Liver (tissue), 9 donors: Measurements from ENCODE around the gene RHPN2. TPM values are rescaled to one million over a fixed set of nuclear protein-coding genes. Genes with fewer than 3 reads are reported as not detected.

Experiments
- DNase-seq: peaks from one replicate; pipeline ENCODE4 v3.0.0-alpha.2; 2017; ENCODE audit warnings: low spot score
- H3K27ac ChIP-seq, 2 donors: one replicate each; pipeline ENCODE4 v1.7.0; 2013; ENCODE audit warnings: inconsistent platforms in 2 of 2, low read length in 2 of 2, control low read depth in 1 of 2, low read depth in 1 of 2, mild to moderate bottlenecking in 1 of 2
- H3K27me3 ChIP-seq, 4 donors: one replicate each; pipeline versions ENCODE4 v1.6.1 to v1.7.0; 2013; ENCODE audit warnings: low read length in 3 of 4, inconsistent platforms in 1 of 4, mild to moderate bottlenecking in 1 of 4, moderate library complexity in 1 of 4; ENCODE audit not compliant: control insufficient read depth in 4 of 4, insufficient read depth in 4 of 4
- H3K36me3 ChIP-seq, 4 donors: one replicate each; pipeline versions ENCODE4 v1.6.1 to v1.7.0; 2013; ENCODE audit warnings: low read length in 3 of 4, mild to moderate bottlenecking in 3 of 4, low read depth in 1 of 4, moderate library complexity in 1 of 4; ENCODE audit not compliant: control insufficient read depth in 4 of 4, insufficient read depth in 3 of 4
- H3K4me1 ChIP-seq, 4 donors: one replicate each; pipeline versions ENCODE4 v1.6.1 to v1.7.0; 2013; ENCODE audit warnings: low read length in 3 of 4, mild to moderate bottlenecking in 3 of 4, moderate library complexity in 1 of 4; ENCODE audit not compliant: control insufficient read depth in 4 of 4, insufficient read depth in 4 of 4
- H3K4me3 ChIP-seq, 3 donors: one replicate each; pipeline versions ENCODE4 v1.6.1 to v1.7.0; 2013; ENCODE audit warnings: low read length in 3 of 3, control low read depth in 1 of 3, low read depth in 1 of 3, mild to moderate bottlenecking in 1 of 3
- H3K9ac ChIP-seq, 2 donors: one replicate each; pipeline ENCODE4 v1.7.0; 2013; ENCODE audit warnings: low read length in 2 of 2, mild to moderate bottlenecking in 2 of 2, moderate library complexity in 2 of 2, control low read depth in 1 of 2, low read depth in 1 of 2
- H3K9me3 ChIP-seq, 4 donors: one replicate each; pipeline versions ENCODE4 v1.6.1 to v1.7.0; 2013; ENCODE audit warnings: low read length in 3 of 4; ENCODE audit not compliant: control insufficient read depth in 4 of 4
- ATF3 ChIP-seq: IDR thresholded peaks from 2 replicates; pipeline ENCODE4 v1.6.1; 2016; ENCODE audit warnings: antibody characterized with exemption
- EGR1 ChIP-seq, 2 donors: IDR thresholded peaks; 2 replicates each; pipeline ENCODE4 v1.6.1; 2016 to 2018; ENCODE audit warnings: antibody characterized with exemption in 2 of 2, low read depth in 2 of 2
- FOXA1 ChIP-seq: IDR thresholded peaks from 2 replicates; pipeline ENCODE4 v1.6.1; 2016; ENCODE audit warnings: antibody characterized with exemption
- FOXA2 ChIP-seq: IDR thresholded peaks from 2 replicates; pipeline ENCODE4 v1.6.1; 2016; ENCODE audit warnings: antibody characterized with exemption
- GABPA ChIP-seq, 2 donors: IDR thresholded peaks in 1 of 2; conservative IDR thresholded peaks in 1 of 2; 2 replicates each; pipeline ENCODE4 v1.6.1; 2016; ENCODE audit warnings: antibody characterized with exemption in 2 of 2, mild to moderate bottlenecking in 1 of 2, moderate library complexity in 1 of 2
- HNF4A ChIP-seq, 2 donors: conservative IDR thresholded peaks; 2 replicates each; pipeline ENCODE4 v1.6.1; 2016; ENCODE audit warnings: antibody characterized with exemption in 2 of 2, mild to moderate bottlenecking in 2 of 2
- JUND ChIP-seq, 2 donors: IDR thresholded peaks; 2 replicates each; pipeline ENCODE4 v1.6.1; 2016; ENCODE audit warnings: antibody characterized with exemption in 2 of 2
- MAX ChIP-seq: IDR thresholded peaks from 2 replicates; pipeline ENCODE4 v1.6.1; 2016; ENCODE audit warnings: antibody characterized with exemption
- NR2F2 ChIP-seq: IDR thresholded peaks from 2 replicates; pipeline ENCODE4 v1.6.1; 2016; ENCODE audit warnings: antibody characterized with exemption
- RAD21 ChIP-seq, 2 donors: IDR thresholded peaks; 2 replicates each; pipeline ENCODE4 v1.6.1; 2016; ENCODE audit warnings: antibody characterized with exemption in 2 of 2, mild to moderate bottlenecking in 2 of 2
- REST ChIP-seq: IDR thresholded peaks from 2 replicates; pipeline ENCODE4 v1.6.1; 2016; ENCODE audit warnings: antibody characterized with exemption, mild to moderate bottlenecking
- SP1 ChIP-seq: IDR thresholded peaks from 2 replicates; pipeline ENCODE4 v1.6.1; 2018; ENCODE audit warnings: antibody characterized with exemption, mild to moderate bottlenecking
- TAF1 ChIP-seq: conservative IDR thresholded peaks from 2 replicates; pipeline ENCODE4 v1.6.1; 2016; ENCODE audit warnings: antibody characterized with exemption, mild to moderate bottlenecking
- YY1 ChIP-seq: IDR thresholded peaks from 2 replicates; pipeline ENCODE4 v1.6.1; 2016; ENCODE audit warnings: antibody characterized with exemption, mild to moderate bottlenecking
- WGBS: extraction: QIAGEN DNeasy Blood & Tissue Kit; methylation state at CpG from one replicate; pipeline ENCODE4 v1.1.7; 2013; 5-methylcytosine and 5-hydroxymethylcytosine counted together
- polyA plus RNA-seq, 2 donors: library from polyadenylated mRNA; stranded (reverse) in 1 of 2; unstranded in 1 of 2; fragments of 200-250 nt in 1 of 2; fragments of >200 nt in 1 of 2; fragmentation: Nextera tagmentation in 1 of 2; extraction: Ambion mirVana in 1 of 2; gene quantifications; one replicate each; pipeline versions ENCODE4 v1.2.1 to v1.2.3, GENCODE V29; 2013 to 2015
- total RNA-seq, 2 donors: library from RNA; depleted of rRNA; stranded (reverse); fragments of >200 nt; gene quantifications; one replicate each; pipeline ENCODE4 v1.2.3, GENCODE V29; 2014
- TF ChIP-seq, protein P1 (sequence below): fragments of 150-350 bp; IDR thresholded peaks from 2 replicates; pipeline ENCODE4 v1.5.1; 2017; ENCODE audit warnings: improper control_type of control experiment, low read depth, low read length; ENCODE audit not compliant: missing input control
- TF ChIP-seq, protein P2 (sequence below): IDR thresholded peaks from 2 replicates; pipeline ENCODE4 v1.6.1; 2016; ENCODE audit warnings: antibody characterized with exemption
- donor health status: healthy.
- donor health status: healthy.
- donor health status: healthy.
- donor health status: healthy.
- donor health status: healthy.

RHPN2 gene
- total and polyA plus RNA-seq, 4 donors = 7.6 to 31.5 (median 9.8) TPM

- TF ChIP-seq SP1 (no peak), JUND (IDR thresholded peaks at IDR 0.05) (no peak), FOXA1 (no peak), YY1 (no peak), ATF3 (no peak), EGR1 (IDR thresholded peaks at IDR 0.05; ENCODE audit: low read depth in 2 of 2) (no peak), HNF4A (conservative IDR thresholded peaks at IDR 0.05) (no peak), MAX (no peak), RAD21 (IDR thresholded peaks at IDR 0.05) (no peak), NR2F2 (no peak), REST (no peak), GABPA (IDR thresholded peaks at IDR 0.05 in 1 of 2, conservative IDR thresholded peaks at IDR 0.05 in 1 of 2) (no peak)
- TF ChIP-seq, protein P1, sequence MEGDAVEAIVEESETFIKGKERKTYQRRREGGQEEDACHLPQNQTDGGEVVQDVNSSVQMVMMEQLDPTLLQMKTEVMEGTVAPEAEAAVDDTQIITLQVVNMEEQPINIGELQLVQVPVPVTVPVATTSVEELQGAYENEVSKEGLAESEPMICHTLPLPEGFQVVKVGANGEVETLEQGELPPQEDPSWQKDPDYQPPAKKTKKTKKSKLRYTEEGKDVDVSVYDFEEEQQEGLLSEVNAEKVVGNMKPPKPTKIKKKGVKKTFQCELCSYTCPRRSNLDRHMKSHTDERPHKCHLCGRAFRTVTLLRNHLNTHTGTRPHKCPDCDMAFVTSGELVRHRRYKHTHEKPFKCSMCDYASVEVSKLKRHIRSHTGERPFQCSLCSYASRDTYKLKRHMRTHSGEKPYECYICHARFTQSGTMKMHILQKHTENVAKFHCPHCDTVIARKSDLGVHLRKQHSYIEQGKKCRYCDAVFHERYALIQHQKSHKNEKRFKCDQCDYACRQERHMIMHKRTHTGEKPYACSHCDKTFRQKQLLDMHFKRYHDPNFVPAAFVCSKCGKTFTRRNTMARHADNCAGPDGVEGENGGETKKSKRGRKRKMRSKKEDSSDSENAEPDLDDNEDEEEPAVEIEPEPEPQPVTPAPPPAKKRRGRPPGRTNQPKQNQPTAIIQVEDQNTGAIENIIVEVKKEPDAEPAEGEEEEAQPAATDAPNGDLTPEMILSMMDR = no peak
- 92% methylated on average over 2 of the region's 2 CpGs for WGBS
Observed at GRCh38 chr19:33075519-33075918, 10.8 kb upstream of the RHPN2 start.

DNA sequence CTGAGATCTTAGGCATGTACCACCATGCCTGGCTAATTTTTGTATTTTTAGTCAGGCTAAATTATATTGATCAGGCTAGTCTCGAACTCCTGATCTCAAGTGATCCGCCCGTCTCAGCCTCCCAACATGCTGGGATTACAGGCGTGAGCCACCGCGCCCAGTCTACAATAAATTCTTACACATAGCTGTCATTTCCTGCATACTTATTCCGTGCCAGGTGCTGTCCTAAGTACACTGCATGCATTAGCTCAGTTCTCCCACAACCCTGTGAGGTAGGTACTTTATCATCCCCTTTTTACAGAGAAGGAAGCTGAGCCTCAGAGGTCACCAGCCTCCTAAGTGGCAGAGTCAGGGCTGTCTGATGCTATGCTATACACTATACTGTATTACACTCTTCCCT, 7.2 kb upstream of the RHPN2 start:
- 86% methylated on average over 7 of the region's 7 CpGs for WGBS
- no peak for DNase-seq
- H3K36me3 ChIP-seq = no peaks in the 10 kb centered on the region
- H3K27ac ChIP-seq = no peak overlapping the region
- H3K9me3 ChIP-seq = no peaks in the 10 kb centered on the region
- no peak overlapping the region for H3K9ac ChIP-seq
- no peaks in the 10 kb centered on the region for H3K27me3 ChIP-seq
- no peak overlapping the region for H3K4me3 ChIP-seq
- H3K4me1 ChIP-seq = no peaks in the 10 kb centered on the region
- TF ChIP-seq, protein P1 = no peak
- TF ChIP-seq YY1 = no peak
- no peak for TF ChIP-seq RAD21 (IDR thresholded peaks at IDR 0.05)
- TF ChIP-seq FOXA2 = no peak
- TF ChIP-seq FOXA1 = no peak
- TF ChIP-seq NR2F2 = no peak
- TF ChIP-seq EGR1 (IDR thresholded peaks at IDR 0.05; ENCODE audit: low read depth in 2 of 2) = no peak
- TF ChIP-seq, protein P2, sequence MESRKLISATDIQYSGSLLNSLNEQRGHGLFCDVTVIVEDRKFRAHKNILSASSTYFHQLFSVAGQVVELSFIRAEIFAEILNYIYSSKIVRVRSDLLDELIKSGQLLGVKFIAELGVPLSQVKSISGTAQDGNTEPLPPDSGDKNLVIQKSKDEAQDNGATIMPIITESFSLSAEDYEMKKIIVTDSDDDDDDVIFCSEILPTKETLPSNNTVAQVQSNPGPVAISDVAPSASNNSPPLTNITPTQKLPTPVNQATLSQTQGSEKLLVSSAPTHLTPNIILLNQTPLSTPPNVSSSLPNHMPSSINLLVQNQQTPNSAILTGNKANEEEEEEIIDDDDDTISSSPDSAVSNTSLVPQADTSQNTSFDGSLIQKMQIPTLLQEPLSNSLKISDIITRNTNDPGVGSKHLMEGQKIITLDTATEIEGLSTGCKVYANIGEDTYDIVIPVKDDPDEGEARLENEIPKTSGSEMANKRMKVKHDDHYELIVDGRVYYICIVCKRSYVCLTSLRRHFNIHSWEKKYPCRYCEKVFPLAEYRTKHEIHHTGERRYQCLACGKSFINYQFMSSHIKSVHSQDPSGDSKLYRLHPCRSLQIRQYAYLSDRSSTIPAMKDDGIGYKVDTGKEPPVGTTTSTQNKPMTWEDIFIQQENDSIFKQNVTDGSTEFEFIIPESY = no peak
- no peak for TF ChIP-seq TAF1
- no peak for TF ChIP-seq MAX
- no peak for TF ChIP-seq ATF3
- no peak for TF ChIP-seq HNF4A (conservative IDR thresholded peaks at IDR 0.05)
- no peak for TF ChIP-seq GABPA (IDR thresholded peaks at IDR 0.05 in 1 of 2, conservative IDR thresholded peaks at IDR 0.05 in 1 of 2)
- no peak for TF ChIP-seq REST

More at GRCh38 chr19:33075519-33075918, 10.8 kb upstream of the RHPN2 start:
- H3K27ac ChIP-seq = no peak overlapping the region
- no peak for DNase-seq
- no peaks in the 10 kb centered on the region for H3K36me3 ChIP-seq
- H3K4me1 ChIP-seq = no peaks in the 10 kb centered on the region
- no peak overlapping the region for H3K4me3 ChIP-seq
- no peak overlapping the region for H3K9ac ChIP-seq
- no peaks in the 10 kb centered on the region for H3K9me3 ChIP-seq
- no peaks in the 10 kb centered on the region for H3K27me3 ChIP-seq
